Panc1 (cell line): ENCODE measurements around the gene CPLX3. TPM values are rescaled to one million over a fixed set of nuclear protein-coding genes. Genes with fewer than 3 reads are reported as not detected.

Source experiments
- ATAC-seq: fragments of 200-7000 bp; cut with Tn5 transposase; 2 replicates; pipeline ENCODE4 v1.9.1; 2020; ENCODE audit warnings: mild to moderate bottlenecking, moderate library complexity
- BruUV-seq: library from RNA; stranded (reverse); fragments of 400-500 nt; replicated peaks from 2 replicates; lab custom pipeline; 2021; lab: Mats Ljungman, UMichigan
- CTCF ChIA-PET: fragments of 300-600 bp; sonication (Branson Sonifier 250); formaldehyde crosslinking; loops from one replicate; lab custom pipeline; 2022; ENCODE audit warnings: antibody characterized with exemption; lab: Charles Lee
- POLR2A ChIA-PET: fragments of 300-600 bp; sonication (Branson Sonifier 250); formaldehyde crosslinking; loops from one replicate; lab custom pipeline; 2022; ENCODE audit warnings: antibody characterized with exemption; lab: Charles Lee
- DNase-seq: peaks from one replicate; pipeline ENCODE4 v3.0.0-alpha.2; 2010; ENCODE audit warnings: low read depth, low spot score
- H3K27ac ChIP-seq: 2 replicates; pipeline ENCODE4 v1.5.1; 2011; ENCODE audit warnings: mild to moderate bottlenecking, low read length, inconsistent platforms
- H3K27me3 ChIP-seq: fragments of 200-500 bp; sonication (Bioruptor generic); 2 replicates; pipeline ENCODE4 v1.6.0; 2014; ENCODE audit warnings: low read length, inconsistent platforms; ENCODE audit not compliant: control insufficient read depth, insufficient read depth
- H3K36me3 ChIP-seq: fragments of 200-500 bp; sonication (Bioruptor generic); 2 replicates; pipeline ENCODE4 v1.5.1; 2014; ENCODE audit warnings: inconsistent platforms, mild to moderate bottlenecking, low read length, moderate library complexity; ENCODE audit not compliant: control insufficient read depth, insufficient read depth
- H3K4me1 ChIP-seq: 2 replicates; pipeline ENCODE4 v1.5.1; 2011; ENCODE audit warnings: inconsistent platforms, mild to moderate bottlenecking, low read length, moderate library complexity; ENCODE audit not compliant: control insufficient read depth, insufficient read depth
- H3K4me3 ChIP-seq, 2 experiments: 2 replicates each; pipeline ENCODE4 v1.5.1; 2011 to 2012; ENCODE audit warnings: low read depth in 2 of 2, low read length in 2 of 2, mild to moderate bottlenecking in 2 of 2, inconsistent platforms in 1 of 2, moderate library complexity in 1 of 2
- H3K9me3 ChIP-seq: fragments of 200-500 bp; sonication (Bioruptor generic); 2 replicates; pipeline ENCODE4 v1.5.1; 2014; ENCODE audit warnings: low read depth, mild to moderate bottlenecking, inconsistent platforms, low read length, moderate library complexity; ENCODE audit not compliant: control insufficient read depth, insufficient read depth
- CTCF ChIP-seq: fragments of 450-650 bp; IDR thresholded peaks from 2 replicates; pipeline ENCODE4 v1.5.1; 2017; ENCODE audit warnings: mild to moderate bottlenecking
- POLR2AphosphoS5 ChIP-seq: IDR thresholded peaks from 2 replicates; pipeline ENCODE4 v1.6.1; 2012; ENCODE audit warnings: mild to moderate bottlenecking, low read depth, low read length, moderate library complexity
- REST ChIP-seq, 2 experiments: IDR thresholded peaks; 2 replicates each; pipeline ENCODE4 v1.6.1; 2011 to 2012; ENCODE audit warnings: low read depth in 2 of 2, control low read depth in 1 of 2, low read length in 1 of 2, mild to moderate bottlenecking in 1 of 2, moderate library complexity in 1 of 2; ENCODE audit not compliant: insufficient read depth in 1 of 2
- SIN3A ChIP-seq: IDR thresholded peaks from 2 replicates; pipeline ENCODE4 v1.6.1; 2012; ENCODE audit warnings: low read depth, mild to moderate bottlenecking, low read length, moderate library complexity, borderline replicate concordance; ENCODE audit not compliant: insufficient read depth
- TCF7L2 ChIP-seq: IDR thresholded peaks from 2 replicates; pipeline ENCODE4 v1.6.1; 2011; ENCODE audit warnings: mild to moderate bottlenecking, low read depth, low read length, inconsistent platforms
- in situ Hi-C: cut with HindIII; loops from 2 replicates; pipeline ENCODE4 v1.10.0; 2016; ENCODE audit warnings: low sequenced_read_pairs, low pct_unique_long_range_greater_than_20kb
- intact Hi-C: fragments of 100-400 bp; cut with micrococcal nuclease; formaldehyde crosslinking; loops from one replicate; pipeline ENCODE4 v1.10.0; 2022; ENCODE audit not compliant: unreplicated experiment
- total RNA-seq: library from RNA; stranded (reverse); gene quantifications from one replicate; pipeline ENCODE4 v1.2.1, GENCODE V29; 2021; ENCODE audit not compliant: unreplicated experiment

The CPLX3 gene
- total RNA-seq, 1 experiment from 2014 or later: not detected

DNA sequence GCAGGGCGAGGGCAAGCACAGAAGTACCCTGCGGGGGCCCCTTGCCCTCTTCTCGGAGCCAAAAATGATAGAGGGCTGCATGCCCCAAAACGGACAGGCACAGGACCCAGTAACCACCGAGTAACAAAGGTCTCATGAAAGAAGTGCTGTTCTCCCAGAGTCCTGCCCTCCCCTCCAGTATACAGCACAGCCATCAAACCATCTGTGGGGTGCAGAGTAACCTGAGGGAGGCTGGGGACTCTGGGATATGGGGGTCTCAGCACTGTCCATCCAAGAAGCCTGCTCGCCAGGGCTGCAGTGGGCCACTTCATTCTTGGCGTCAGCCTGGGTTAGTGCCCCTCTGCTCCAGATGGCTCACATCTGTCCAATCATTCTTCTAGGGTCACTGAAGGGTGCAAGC is 10.4 kb downstream of the CPLX3 start:
- no peak overlapping the region for H3K4me3 ChIP-seq
- in situ Hi-C loops: no loop called here
- CTCF ChIA-PET: interaction anchor here (0.7 kb wide), 1 partner anchor 64 kb away, joined by 3 read pairs; no protein-coding TSS in a partner anchor
- ATAC-seq: no peak
- H3K4me1 ChIP-seq: peaks cover 8% of the 10 kb centered on the region
- POLR2A ChIA-PET: no interaction called here
- no peaks in the 10 kb centered on the region; the same call in 1 of the 2 replicates for H3K36me3 ChIP-seq
- intact Hi-C loops: loop anchor here (10.0 kb wide), 1 partner anchor 62 kb away; no protein-coding TSS in a partner anchor
- H3K27ac ChIP-seq: no peak overlapping the region
- TF ChIP-seq TCF7L2 (no peak), SIN3A (no peak)
- no peaks in the 10 kb centered on the region for H3K9me3 ChIP-seq
- H3K27me3 ChIP-seq: no peaks in the 10 kb centered on the region
- no peak for DNase-seq
- no TSS peak for BruUV-seq

- no peaks in the 10 kb centered on the region for H3K27me3 ChIP-seq
- POLR2A ChIA-PET: interaction anchor here (1.0 kb wide), 1 partner anchor 173 kb away, joined by 3 read pairs; no protein-coding TSS in a partner anchor
- no peaks in the 10 kb centered on the region for H3K9me3 ChIP-seq
- no peak overlapping the region for H3K27ac ChIP-seq
- TF ChIP-seq SIN3A (no peak), REST (IDR thresholded peaks at IDR 0.05; ENCODE audit: insufficient read depth in 1 of 2, low read depth in 2 of 2, low read length in 1 of 2) (no peak), POLR2AphosphoS5 (no peak)
- H3K36me3 ChIP-seq: no peaks in the 10 kb centered on the region; the same call in 1 of the 2 replicates
- no TSS peak for BruUV-seq
- in situ Hi-C loops (no loop called here), intact Hi-C loops (loop anchor here (10.0 kb wide), 1 partner anchor 63 kb away; no protein-coding TSS in a partner anchor)
- H3K4me1 ChIP-seq: peaks cover 13% of the 10 kb centered on the region
- DNase-seq (no peak), ATAC-seq (no peak)
- no peak overlapping the region for H3K4me3 ChIP-seq
- CTCF ChIA-PET: interaction anchor here (0.7 kb wide), 1 partner anchor 64 kb away, joined by 3 read pairs; no protein-coding TSS in a partner anchor
Observed at GRCh38 chr15:74837482-74838136, 11.2 kb downstream of the CPLX3 start.

DNA sequence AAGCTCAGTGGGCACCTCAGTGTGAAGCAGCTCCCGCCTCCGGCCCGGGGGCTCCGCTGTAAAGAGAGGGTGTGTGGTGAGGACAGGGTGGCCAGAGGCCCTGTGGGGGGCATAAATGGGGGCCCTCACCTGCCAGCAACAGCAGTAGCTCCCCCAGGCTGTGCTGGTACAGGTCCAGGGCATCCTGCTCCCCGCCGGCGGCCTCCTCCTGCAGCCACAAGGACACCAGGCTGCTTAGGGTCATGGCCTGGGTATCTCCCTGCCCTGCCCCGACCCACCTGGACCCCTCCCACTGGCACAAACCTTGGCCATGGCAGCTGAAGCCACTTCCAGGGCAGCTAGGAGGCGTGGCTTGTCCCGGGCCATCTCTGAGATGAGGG is 11.7 kb downstream of the CPLX3 start:
- intact Hi-C loops (loop anchor here (10.0 kb wide), 1 partner anchor 63 kb away; no protein-coding TSS in a partner anchor), in situ Hi-C loops (no loop called here)
- no peaks in the 10 kb centered on the region; the same call in 1 of the 2 replicates for H3K36me3 ChIP-seq
- POLR2A ChIA-PET: interaction anchor here (1.0 kb wide), 1 partner anchor 173 kb away, joined by 3 read pairs; no protein-coding TSS in a partner anchor
- H3K9me3 ChIP-seq: no peaks in the 10 kb centered on the region
- no peak for ATAC-seq
- H3K4me1 ChIP-seq: peaks cover 13% of the 10 kb centered on the region
- TF ChIP-seq POLR2AphosphoS5: no peak
- no peak for TF ChIP-seq REST (IDR thresholded peaks at IDR 0.05; ENCODE audit: insufficient read depth in 1 of 2, low read depth in 2 of 2, low read length in 1 of 2)
- no peak for TF ChIP-seq SIN3A
- TF ChIP-seq CTCF: no peak
- TF ChIP-seq TCF7L2: no peak
- CTCF ChIA-PET: no interaction called here
- no TSS peak for BruUV-seq
- no peak overlapping the region for H3K27ac ChIP-seq
- H3K4me3 ChIP-seq: no peak overlapping the region
- H3K27me3 ChIP-seq: no peaks in the 10 kb centered on the region
- DNase-seq: no peak
